Keratinocyte (primary cell): ENCODE results near the gene CDH16. TPM values are rescaled to one million over a fixed set of nuclear protein-coding genes. Genes with fewer than 3 reads are reported as not detected.

Experiments
- DNase-seq: peaks from one replicate; pipeline ENCODE4 v3.0.0-alpha.2; 2011; ENCODE audit warnings: low read depth, missing footprints, low spot score
- FAIRE-seq: peaks from 2 replicates; lab custom pipeline; 2011; peaks lifted over from hg19 to GRCh38; lab: Jason Lieb, UNC
- H2AFZ ChIP-seq: 2 replicates; pipeline ENCODE4 v1.6.0; 2012; ENCODE audit warnings: low read length, control low read depth, inconsistent platforms; ENCODE audit not compliant: control insufficient read depth
- H3K27ac ChIP-seq: 2 replicates; pipeline ENCODE4 v1.5.1; 2011; ENCODE audit warnings: low read length; ENCODE audit not compliant: control insufficient read depth, insufficient read depth
- H3K27me3 ChIP-seq: 3 replicates; pipeline ENCODE4 v1.6.0; 2011; ENCODE audit warnings: low read length; ENCODE audit not compliant: control insufficient read depth, insufficient read depth; ENCODE audit errors: extremely low read depth
- H3K36me3 ChIP-seq, 2 experiments: 2 replicates in 1 of 2; 3 replicates in 1 of 2; pipeline ENCODE4 v1.5.1; 2011; ENCODE audit warnings: low read length in 2 of 2, mild to moderate bottlenecking in 1 of 2; ENCODE audit not compliant: control insufficient read depth in 2 of 2, insufficient read depth in 2 of 2; ENCODE audit errors: extremely low read depth in 1 of 2
- H3K4me1 ChIP-seq: 3 replicates; pipeline ENCODE4 v1.5.1; 2011; ENCODE audit warnings: low read length; ENCODE audit not compliant: control insufficient read depth, insufficient read depth; ENCODE audit errors: extremely low read depth
- H3K4me2 ChIP-seq: 3 replicates; pipeline ENCODE4 v1.6.0; 2011; ENCODE audit warnings: low read depth, low read length; ENCODE audit not compliant: control insufficient read depth, insufficient read depth; ENCODE audit errors: extremely low read depth
- H3K4me3 ChIP-seq, 3 experiments: fragments of 200-600 bp in 1 of 3; sonication (generic) in 1 of 3; 2 replicates in 2 of 3; 3 replicates in 1 of 3; pipeline ENCODE4 v1.5.1; 2011 to 2016; ENCODE audit warnings: low read length in 3 of 3, mild to moderate bottlenecking in 3 of 3, control low read depth in 2 of 3, inconsistent platforms in 1 of 3, low read depth in 1 of 3, mixed read lengths in 1 of 3, mixed run types in 1 of 3, moderate library complexity in 1 of 3; ENCODE audit not compliant: control insufficient read depth in 2 of 3, insufficient read depth in 2 of 3; ENCODE audit errors: extremely low read depth in 1 of 3
- H3K79me2 ChIP-seq: 2 replicates; pipeline ENCODE4 v1.6.0; 2012; ENCODE audit warnings: low read length; ENCODE audit not compliant: control insufficient read depth, insufficient read depth
- H3K9ac ChIP-seq: 3 replicates; pipeline ENCODE4 v1.6.0; 2011; ENCODE audit warnings: low read length; ENCODE audit not compliant: control insufficient read depth, insufficient read depth; ENCODE audit errors: extremely low read depth
- H3K9me1 ChIP-seq: 3 replicates; pipeline ENCODE4 v1.6.0; 2011; ENCODE audit warnings: low read length; ENCODE audit not compliant: control insufficient read depth, insufficient read depth; ENCODE audit errors: extremely low read depth
- H3K9me3 ChIP-seq: 2 replicates; pipeline ENCODE4 v1.5.1; 2012; ENCODE audit warnings: low read depth, low read length; ENCODE audit not compliant: control insufficient read depth
- H4K20me1 ChIP-seq: 3 replicates; pipeline ENCODE4 v1.6.0; 2011; ENCODE audit warnings: low read length; ENCODE audit not compliant: control insufficient read depth, insufficient read depth; ENCODE audit errors: extremely low read depth
- EZH2 ChIP-seq: IDR thresholded peaks from one replicate; pipeline ENCODE4 v1.6.1; 2012; ENCODE audit warnings: inconsistent platforms, mild to moderate bottlenecking, low read length, moderate library complexity
- dilution Hi-C: fragments of 300-500 bp; cut with MboI; formaldehyde crosslinking; loops from one replicate; pipeline ENCODE4 v1.7.0; 2020; ENCODE audit warnings: low sequenced_read_pairs; ENCODE audit not compliant: extremely low pct_ligation_motif_present
- polyA plus RNA-seq, 5 experiments: library from polyadenylated mRNA; depleted of rRNA in 3 of 5; stranded (reverse) in 3 of 5; stranded (forward) in 1 of 5; unstranded in 1 of 5; fragments of >200 nt; gene quantifications; 1 replicate in 1 of 5; 2 replicates in 3 of 5; 3 replicates in 1 of 5; pipeline versions ENCODE4 v1.2.1 to v1.2.3, GENCODE V29; 2011 to 2012; ENCODE audit warnings: missing spikeins in 2 of 5, low read depth in 1 of 5, low replicate concordance in 1 of 5
- TF ChIP-seq, protein P1 (sequence below), 3 experiments: IDR thresholded peaks in 1 of 3; conservative IDR thresholded peaks in 1 of 3; optimal IDR thresholded peaks in 1 of 3; 2 replicates in 2 of 3; 3 replicates in 1 of 3; pipeline versions ENCODE3 to v1.5.1; 2011; ENCODE audit warnings: low read length in 3 of 3, mild to moderate bottlenecking in 3 of 3, moderate library complexity in 2 of 3, control low read depth in 1 of 3, inconsistent platforms in 1 of 3; ENCODE audit not compliant: insufficient read depth in 2 of 3; ENCODE audit errors: extremely low read depth in 1 of 3

Gene CDH16
- polyA plus RNA-seq, 1 donor (not counting 4 experiments of a cell fraction or from before 2014, with no cell fraction given), result 0.45 TPM

DNA sequence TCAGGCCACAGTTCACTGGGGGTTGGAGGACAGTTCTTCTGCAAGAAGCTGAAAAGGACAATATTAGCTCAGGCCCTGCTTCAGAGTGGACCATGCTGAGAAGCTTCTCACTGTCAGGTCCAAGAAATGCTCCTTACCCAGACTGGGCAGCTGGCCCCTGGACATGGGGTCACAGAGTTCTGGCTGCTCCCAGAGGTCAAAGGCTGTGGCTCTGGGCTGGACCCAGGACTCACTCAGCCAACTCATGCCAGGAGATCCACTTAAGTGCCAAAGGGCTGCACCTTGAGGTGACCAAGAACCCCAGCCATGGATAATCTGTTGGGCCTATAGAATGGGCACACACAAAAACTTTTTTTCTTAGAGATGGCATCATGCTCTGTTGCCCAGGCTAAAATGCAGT, 20.7 kb upstream of the CDH16 start:
- FAIRE-seq, result no peak

DNA sequence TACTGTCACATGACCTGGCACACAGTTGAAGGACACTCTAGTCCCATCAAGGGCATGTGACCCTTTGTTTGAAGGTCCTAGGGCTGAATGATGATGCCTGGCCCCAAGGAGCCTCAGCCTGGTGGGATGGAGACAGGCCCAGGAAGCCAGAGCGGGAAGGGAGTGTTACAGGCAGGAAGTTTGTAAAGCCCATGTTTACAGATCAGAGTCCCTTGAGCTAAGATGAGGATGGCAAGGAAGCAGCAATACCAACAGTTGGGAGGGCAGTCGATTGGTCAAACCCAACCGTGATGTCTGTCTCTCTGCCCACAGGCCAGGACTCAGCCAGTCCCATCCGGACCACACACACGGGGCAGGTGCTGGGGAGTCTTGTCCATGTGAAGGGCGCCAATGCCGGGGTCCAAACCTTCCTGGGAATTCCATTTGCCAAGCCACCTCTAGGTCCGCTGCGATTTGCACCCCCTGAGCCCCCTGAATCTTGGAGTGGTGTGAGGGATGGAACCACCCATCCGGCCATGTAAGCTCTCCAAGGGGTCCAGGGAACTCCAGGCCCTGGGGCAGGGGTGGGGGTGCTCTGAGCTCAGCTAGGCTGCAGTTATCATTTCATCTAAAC, 19.1 kb upstream of the CDH16 start:
- no peak for TF ChIP-seq EZH2
- TF ChIP-seq, protein P1, sequence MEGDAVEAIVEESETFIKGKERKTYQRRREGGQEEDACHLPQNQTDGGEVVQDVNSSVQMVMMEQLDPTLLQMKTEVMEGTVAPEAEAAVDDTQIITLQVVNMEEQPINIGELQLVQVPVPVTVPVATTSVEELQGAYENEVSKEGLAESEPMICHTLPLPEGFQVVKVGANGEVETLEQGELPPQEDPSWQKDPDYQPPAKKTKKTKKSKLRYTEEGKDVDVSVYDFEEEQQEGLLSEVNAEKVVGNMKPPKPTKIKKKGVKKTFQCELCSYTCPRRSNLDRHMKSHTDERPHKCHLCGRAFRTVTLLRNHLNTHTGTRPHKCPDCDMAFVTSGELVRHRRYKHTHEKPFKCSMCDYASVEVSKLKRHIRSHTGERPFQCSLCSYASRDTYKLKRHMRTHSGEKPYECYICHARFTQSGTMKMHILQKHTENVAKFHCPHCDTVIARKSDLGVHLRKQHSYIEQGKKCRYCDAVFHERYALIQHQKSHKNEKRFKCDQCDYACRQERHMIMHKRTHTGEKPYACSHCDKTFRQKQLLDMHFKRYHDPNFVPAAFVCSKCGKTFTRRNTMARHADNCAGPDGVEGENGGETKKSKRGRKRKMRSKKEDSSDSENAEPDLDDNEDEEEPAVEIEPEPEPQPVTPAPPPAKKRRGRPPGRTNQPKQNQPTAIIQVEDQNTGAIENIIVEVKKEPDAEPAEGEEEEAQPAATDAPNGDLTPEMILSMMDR (optimal IDR thresholded peaks at IDR 0.05 in 1 of 3, IDR thresholded peaks at IDR 0.05 in 1 of 3, conservative IDR thresholded peaks at IDR 0.05 in 1 of 3; ENCODE audit: extremely low read depth in 1 of 3, insufficient read depth in 2 of 3, low read length in 3 of 3), result no peak
- DNase-seq (no peak), FAIRE-seq (no peak)
- Histone ChIP-seq H2AFZ (no peak overlapping the region), H3K27ac (no peak overlapping the region), H3K4me3 (no peak overlapping the region), H3K9me1 (peaks cover 5% of the 10 kb centered on the region), H3K9me3 (no peaks in the 10 kb centered on the region), H3K36me3 (peaks cover 40 to 57% of the 10 kb centered on the region in 2 experiments), H3K27me3 (no peaks in the 10 kb centered on the region), H3K79me2 (peaks cover 52% of the 10 kb centered on the region), H3K9ac (no peak overlapping the region), H3K4me2 (peak overlapping the region; percentile 16), H4K20me1 (peaks cover 8% of the 10 kb centered on the region), H3K4me1 (peaks cover 18% of the 10 kb centered on the region)
- dilution Hi-C loops, result no loop called here

More for the DNA sequence above, 20.7 kb upstream of the CDH16 start:
- Histone ChIP-seq H3K4me3 (no peak overlapping the region), H3K27me3 (no peaks in the 10 kb centered on the region), H2AFZ (no peak overlapping the region), H3K9me1 (peaks cover 5% of the 10 kb centered on the region), H3K79me2 (peaks cover 42% of the 10 kb centered on the region), H3K4me1 (peaks cover 11% of the 10 kb centered on the region), H3K27ac (no peak overlapping the region), H3K9ac (no peak overlapping the region), H3K4me2 (no peak overlapping the region), H4K20me1 (peaks cover 8% of the 10 kb centered on the region), H3K36me3 (peaks cover 47 to 64% of the 10 kb centered on the region in 2 experiments), H3K9me3 (no peaks in the 10 kb centered on the region)
- DNase-seq, result no peak
- dilution Hi-C loops, result no loop called here
- TF ChIP-seq, protein P1 (optimal IDR thresholded peaks at IDR 0.05 in 1 of 3, IDR thresholded peaks at IDR 0.05 in 1 of 3, conservative IDR thresholded peaks at IDR 0.05 in 1 of 3; ENCODE audit: extremely low read depth in 1 of 3, insufficient read depth in 2 of 3, low read length in 3 of 3), result no peak
- no peak for TF ChIP-seq EZH2
